SK-N-SH (cell line): ENCODE data around the gene BIN2. TPM values are rescaled to one million over a fixed set of nuclear protein-coding genes. Genes with fewer than 3 reads are reported as not detected.

Experiments
- CTCF ChIA-PET: fragments of 300-600, 350-600 bp; formaldehyde crosslinking; extraction: SDS; loops from one replicate; lab custom pipeline; 2021; lab: Yijun Ruan, JAX
- POLR2A ChIA-PET: fragments of 350-600 bp; sonication (Branson Sonifier 250); formaldehyde crosslinking; extraction: SDS; loops from one replicate; lab custom pipeline; 2020; ENCODE audit warnings: antibody characterized with exemption, inconsistent platforms; lab: Yijun Ruan, JAX
- DNase-seq: peaks from one replicate; pipeline ENCODE4 v3.0.0; 2012
- H2AFZ ChIP-seq: fragments of 200-600 bp; sonication (generic); 2 replicates; pipeline ENCODE4 v1.8.1; 2016; ENCODE audit warnings: antibody characterized with exemption, mild to moderate bottlenecking, low read depth
- H3F3A ChIP-seq: fragments of 200-600 bp; sonication (generic); replicated peaks from 2 replicates; pipeline ENCODE3; 2016; ENCODE audit warnings: antibody characterized with exemption, mild to moderate bottlenecking; ENCODE audit not compliant: insufficient read depth
- H3K27ac ChIP-seq, 2 experiments: fragments of 200-500 bp in 1 of 2; fragments of 200-600 bp in 1 of 2; sonication (Bioruptor generic) in 1 of 2; sonication (generic), shearing (Covaris generic) in 1 of 2; 2 replicates each; pipeline versions ENCODE4 v1.5.1 to v1.6.1; 2014 to 2016; ENCODE audit warnings: low read depth in 2 of 2, inconsistent platforms in 1 of 2, low read length in 1 of 2, mild to moderate bottlenecking in 1 of 2, mixed read lengths in 1 of 2
- H3K27me3 ChIP-seq: fragments of 200-600 bp; sonication (generic), shearing (Covaris generic); 2 replicates; pipeline ENCODE4 v1.6.1; 2016; ENCODE audit warnings: mixed run types; ENCODE audit not compliant: insufficient read depth
- H3K36me3 ChIP-seq, 2 experiments: fragments of 200-500 bp in 1 of 2; fragments of 200-600 bp in 1 of 2; sonication (Bioruptor generic) in 1 of 2; sonication (generic) in 1 of 2; replicated peaks in 1 of 2; 2 replicates each; pipeline versions ENCODE3 to v1.5.1; 2014 to 2016; ENCODE audit warnings: low read length in 1 of 2, mild to moderate bottlenecking in 1 of 2; ENCODE audit not compliant: insufficient read depth in 2 of 2, control insufficient read depth in 1 of 2
- H3K4me1 ChIP-seq, 2 experiments: fragments of 200-500 bp in 1 of 2; fragments of 200-600 bp in 1 of 2; sonication (Bioruptor generic) in 1 of 2; sonication (generic), shearing (Covaris generic) in 1 of 2; 2 replicates each; pipeline versions ENCODE4 v1.5.1 to v1.6.1; 2014 to 2016; ENCODE audit warnings: low read depth in 1 of 2, low read length in 1 of 2, mixed run types in 1 of 2; ENCODE audit not compliant: insufficient read depth in 2 of 2, control insufficient read depth in 1 of 2
- H3K4me2 ChIP-seq: fragments of 200-600 bp; sonication (generic), shearing (Covaris generic); 2 replicates; pipeline ENCODE4 v1.6.1; 2017; ENCODE audit warnings: mixed run types
- H3K4me3 ChIP-seq, 2 experiments: fragments of 200-500 bp in 1 of 2; fragments of 200-600 bp in 1 of 2; sonication (Bioruptor generic) in 1 of 2; sonication (generic), shearing (Covaris generic) in 1 of 2; 2 replicates each; pipeline versions ENCODE4 v1.5.1 to v1.8.1; 2014 to 2016; ENCODE audit warnings: low read depth in 2 of 2, inconsistent platforms in 1 of 2, low read length in 1 of 2, mild to moderate bottlenecking in 1 of 2, mixed read lengths in 1 of 2, moderate library complexity in 1 of 2
- H3K79me2 ChIP-seq: fragments of 200-600 bp; sonication (generic); 2 replicates; pipeline ENCODE4 v1.8.1; 2017; ENCODE audit warnings: mild to moderate bottlenecking; ENCODE audit not compliant: insufficient read depth
- H3K9ac ChIP-seq: fragments of 200-600 bp; sonication (generic); 2 replicates; pipeline ENCODE4 v1.6.1; 2017; ENCODE audit warnings: mixed run types
- H3K9me2 ChIP-seq: fragments of 200-600 bp; sonication (generic); 2 replicates; pipeline ENCODE4 v1.6.1; 2017; ENCODE audit warnings: mixed run types
- H3K9me3 ChIP-seq: fragments of 200-600 bp; sonication (generic); 2 replicates; pipeline ENCODE4 v1.6.1; 2017; ENCODE audit warnings: mixed run types, mild to moderate bottlenecking, moderate library complexity
- H4K20me1 ChIP-seq: fragments of 200-600 bp; sonication (generic); 2 replicates; pipeline ENCODE4 v1.6.1; 2017; ENCODE audit warnings: mild to moderate bottlenecking, mixed run types; ENCODE audit not compliant: insufficient read depth
- ELF1 ChIP-seq: IDR thresholded peaks from 2 replicates; pipeline ENCODE4 v1.4.0; 2012
- EP300 ChIP-seq, 2 experiments: IDR thresholded peaks; 2 replicates each; pipeline versions ENCODE4 v1.4.0 to v1.6.1; 2012; ENCODE audit warnings: borderline replicate concordance in 1 of 2, low read depth in 1 of 2, low read length in 1 of 2
- FOSL2 ChIP-seq: IDR thresholded peaks from 2 replicates; pipeline ENCODE4 v1.4.0; 2012; ENCODE audit warnings: low read depth, mild to moderate bottlenecking, moderate library complexity, borderline replicate concordance
- GABPA ChIP-seq: IDR thresholded peaks from 2 replicates; pipeline ENCODE4 v1.4.0; 2012; ENCODE audit warnings: low read depth, mild to moderate bottlenecking
- NRF1 ChIP-seq: IDR thresholded peaks from 2 replicates; pipeline ENCODE4 v1.6.1; 2012; ENCODE audit warnings: low read depth, mild to moderate bottlenecking, low read length
- RFX5 ChIP-seq: IDR thresholded peaks from 2 replicates; pipeline ENCODE4 v1.6.1; 2012; ENCODE audit warnings: mild to moderate bottlenecking, improper control_type of control experiment, low read length
- SIN3A ChIP-seq: IDR thresholded peaks from 2 replicates; pipeline ENCODE4 v1.6.1; 2012; ENCODE audit warnings: low read depth, mild to moderate bottlenecking, low read length, moderate library complexity, borderline replicate concordance
- SMC3 ChIP-seq: IDR thresholded peaks from 2 replicates; pipeline ENCODE4 v1.6.1; 2012; ENCODE audit warnings: low read depth, low read length, improper control_type of control experiment
- TAF1 ChIP-seq: IDR thresholded peaks from 2 replicates; pipeline ENCODE4 v1.6.1; 2012; ENCODE audit warnings: low read depth, mild to moderate bottlenecking, low read length, moderate library complexity, borderline replicate concordance
- TCF12 ChIP-seq: IDR thresholded peaks from 2 replicates; pipeline ENCODE4 v1.4.0; 2012
- YY1 ChIP-seq: IDR thresholded peaks from 2 replicates; pipeline ENCODE4 v1.4.0; 2012; ENCODE audit warnings: low read depth, mild to moderate bottlenecking
- WGBS: methylation state at CpG from one replicate; pipeline ENCODE4 v1.1.6; 2017; ENCODE audit warnings: low lambda C conversion rate; 5-methylcytosine and 5-hydroxymethylcytosine counted together
- polyA plus RNA-seq, 3 experiments: library from polyadenylated mRNA; depleted of rRNA; stranded (reverse); fragments of >200 nt; gene quantifications; 2 replicates each; pipeline ENCODE4 v1.2.3, GENCODE V29; 2012
- TF ChIP-seq, protein P1 (sequence below): IDR thresholded peaks from 2 replicates; pipeline ENCODE4; 2012
- TF ChIP-seq, protein P2 (sequence below): fragments of 200-600 bp; sonication (generic); IDR thresholded peaks from 2 replicates; pipeline ENCODE4 v1.6.1; 2017; ENCODE audit warnings: antibody characterized with exemption, mild to moderate bottlenecking, moderate library complexity
- TF ChIP-seq, protein P3 (sequence below): IDR thresholded peaks from 2 replicates; pipeline ENCODE4 v1.6.1; 2012; ENCODE audit warnings: mild to moderate bottlenecking, low read depth, low read length, moderate library complexity
- TF ChIP-seq, protein P4 (sequence below): IDR thresholded peaks from 2 replicates; pipeline ENCODE4 v1.4.0; 2012; ENCODE audit warnings: low read depth, borderline replicate concordance
- TF ChIP-seq, protein P5 (sequence below): IDR thresholded peaks from 2 replicates; pipeline ENCODE4 v1.4.0; 2012; ENCODE audit warnings: low read depth, borderline replicate concordance
- TF ChIP-seq, protein P6 (sequence below): fragments of 150-350 bp; IDR thresholded peaks from 2 replicates; pipeline ENCODE4 v1.6.1; 2017; ENCODE audit warnings: antibody characterized with exemption, low read length, low read depth, borderline replicate concordance

The BIN2 gene
- polyA plus RNA-seq, 1 of the 3 experiments (the other 2 are of a cell fraction): not detected

DNA sequence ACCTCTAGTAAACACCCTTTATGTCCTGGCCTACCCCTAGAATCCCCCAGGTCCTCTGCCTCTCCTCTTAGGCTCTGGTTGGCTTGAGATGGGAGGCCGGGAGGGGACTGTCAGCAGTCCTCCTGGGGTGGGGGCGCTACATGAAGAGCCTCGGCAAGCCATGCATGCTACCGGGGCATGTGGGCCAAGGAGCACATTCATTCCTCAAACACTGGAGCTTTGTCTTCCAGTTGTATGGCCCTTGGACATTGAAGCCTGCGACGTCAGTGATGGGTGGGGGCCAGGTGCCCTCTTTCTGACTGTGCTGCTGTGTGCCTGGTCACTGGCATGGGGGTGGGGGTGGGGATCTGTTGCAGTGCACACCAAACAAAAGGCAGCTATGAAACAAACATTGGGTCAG, 38.3 kb upstream of the BIN2 start:
- no peak overlapping the region for H3K9ac ChIP-seq
- TF ChIP-seq ELF1 (no peak), YY1 (no peak), SIN3A (no peak), RFX5 (no peak), GABPA (no peak), TCF12 (no peak), SMC3 (no peak), NRF1 (no peak), EP300 (IDR thresholded peaks at IDR 0.05; ENCODE audit: borderline replicate concordance in 1 of 2, low read depth in 1 of 2, low read length in 1 of 2) (no peak), FOSL2 (no peak), TAF1 (no peak)
- TF ChIP-seq, protein P1, sequence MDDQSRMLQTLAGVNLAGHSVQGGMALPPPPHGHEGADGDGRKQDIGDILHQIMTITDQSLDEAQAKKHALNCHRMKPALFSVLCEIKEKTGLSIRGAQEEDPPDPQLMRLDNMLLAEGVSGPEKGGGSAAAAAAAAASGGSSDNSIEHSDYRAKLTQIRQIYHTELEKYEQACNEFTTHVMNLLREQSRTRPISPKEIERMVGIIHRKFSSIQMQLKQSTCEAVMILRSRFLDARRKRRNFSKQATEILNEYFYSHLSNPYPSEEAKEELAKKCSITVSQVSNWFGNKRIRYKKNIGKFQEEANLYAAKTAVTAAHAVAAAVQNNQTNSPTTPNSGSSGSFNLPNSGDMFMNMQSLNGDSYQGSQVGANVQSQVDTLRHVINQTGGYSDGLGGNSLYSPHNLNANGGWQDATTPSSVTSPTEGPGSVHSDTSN: no peak
- TF ChIP-seq, protein P2, sequence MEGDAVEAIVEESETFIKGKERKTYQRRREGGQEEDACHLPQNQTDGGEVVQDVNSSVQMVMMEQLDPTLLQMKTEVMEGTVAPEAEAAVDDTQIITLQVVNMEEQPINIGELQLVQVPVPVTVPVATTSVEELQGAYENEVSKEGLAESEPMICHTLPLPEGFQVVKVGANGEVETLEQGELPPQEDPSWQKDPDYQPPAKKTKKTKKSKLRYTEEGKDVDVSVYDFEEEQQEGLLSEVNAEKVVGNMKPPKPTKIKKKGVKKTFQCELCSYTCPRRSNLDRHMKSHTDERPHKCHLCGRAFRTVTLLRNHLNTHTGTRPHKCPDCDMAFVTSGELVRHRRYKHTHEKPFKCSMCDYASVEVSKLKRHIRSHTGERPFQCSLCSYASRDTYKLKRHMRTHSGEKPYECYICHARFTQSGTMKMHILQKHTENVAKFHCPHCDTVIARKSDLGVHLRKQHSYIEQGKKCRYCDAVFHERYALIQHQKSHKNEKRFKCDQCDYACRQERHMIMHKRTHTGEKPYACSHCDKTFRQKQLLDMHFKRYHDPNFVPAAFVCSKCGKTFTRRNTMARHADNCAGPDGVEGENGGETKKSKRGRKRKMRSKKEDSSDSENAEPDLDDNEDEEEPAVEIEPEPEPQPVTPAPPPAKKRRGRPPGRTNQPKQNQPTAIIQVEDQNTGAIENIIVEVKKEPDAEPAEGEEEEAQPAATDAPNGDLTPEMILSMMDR: no peak
- TF ChIP-seq, protein P3, sequence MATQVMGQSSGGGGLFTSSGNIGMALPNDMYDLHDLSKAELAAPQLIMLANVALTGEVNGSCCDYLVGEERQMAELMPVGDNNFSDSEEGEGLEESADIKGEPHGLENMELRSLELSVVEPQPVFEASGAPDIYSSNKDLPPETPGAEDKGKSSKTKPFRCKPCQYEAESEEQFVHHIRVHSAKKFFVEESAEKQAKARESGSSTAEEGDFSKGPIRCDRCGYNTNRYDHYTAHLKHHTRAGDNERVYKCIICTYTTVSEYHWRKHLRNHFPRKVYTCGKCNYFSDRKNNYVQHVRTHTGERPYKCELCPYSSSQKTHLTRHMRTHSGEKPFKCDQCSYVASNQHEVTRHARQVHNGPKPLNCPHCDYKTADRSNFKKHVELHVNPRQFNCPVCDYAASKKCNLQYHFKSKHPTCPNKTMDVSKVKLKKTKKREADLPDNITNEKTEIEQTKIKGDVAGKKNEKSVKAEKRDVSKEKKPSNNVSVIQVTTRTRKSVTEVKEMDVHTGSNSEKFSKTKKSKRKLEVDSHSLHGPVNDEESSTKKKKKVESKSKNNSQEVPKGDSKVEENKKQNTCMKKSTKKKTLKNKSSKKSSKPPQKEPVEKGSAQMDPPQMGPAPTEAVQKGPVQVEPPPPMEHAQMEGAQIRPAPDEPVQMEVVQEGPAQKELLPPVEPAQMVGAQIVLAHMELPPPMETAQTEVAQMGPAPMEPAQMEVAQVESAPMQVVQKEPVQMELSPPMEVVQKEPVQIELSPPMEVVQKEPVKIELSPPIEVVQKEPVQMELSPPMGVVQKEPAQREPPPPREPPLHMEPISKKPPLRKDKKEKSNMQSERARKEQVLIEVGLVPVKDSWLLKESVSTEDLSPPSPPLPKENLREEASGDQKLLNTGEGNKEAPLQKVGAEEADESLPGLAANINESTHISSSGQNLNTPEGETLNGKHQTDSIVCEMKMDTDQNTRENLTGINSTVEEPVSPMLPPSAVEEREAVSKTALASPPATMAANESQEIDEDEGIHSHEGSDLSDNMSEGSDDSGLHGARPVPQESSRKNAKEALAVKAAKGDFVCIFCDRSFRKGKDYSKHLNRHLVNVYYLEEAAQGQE: no peak
- TF ChIP-seq, protein P4, sequence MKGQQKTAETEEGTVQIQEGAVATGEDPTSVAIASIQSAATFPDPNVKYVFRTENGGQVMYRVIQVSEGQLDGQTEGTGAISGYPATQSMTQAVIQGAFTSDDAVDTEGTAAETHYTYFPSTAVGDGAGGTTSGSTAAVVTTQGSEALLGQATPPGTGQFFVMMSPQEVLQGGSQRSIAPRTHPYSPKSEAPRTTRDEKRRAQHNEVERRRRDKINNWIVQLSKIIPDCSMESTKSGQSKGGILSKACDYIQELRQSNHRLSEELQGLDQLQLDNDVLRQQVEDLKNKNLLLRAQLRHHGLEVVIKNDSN: no peak
- TF ChIP-seq, protein P5, sequence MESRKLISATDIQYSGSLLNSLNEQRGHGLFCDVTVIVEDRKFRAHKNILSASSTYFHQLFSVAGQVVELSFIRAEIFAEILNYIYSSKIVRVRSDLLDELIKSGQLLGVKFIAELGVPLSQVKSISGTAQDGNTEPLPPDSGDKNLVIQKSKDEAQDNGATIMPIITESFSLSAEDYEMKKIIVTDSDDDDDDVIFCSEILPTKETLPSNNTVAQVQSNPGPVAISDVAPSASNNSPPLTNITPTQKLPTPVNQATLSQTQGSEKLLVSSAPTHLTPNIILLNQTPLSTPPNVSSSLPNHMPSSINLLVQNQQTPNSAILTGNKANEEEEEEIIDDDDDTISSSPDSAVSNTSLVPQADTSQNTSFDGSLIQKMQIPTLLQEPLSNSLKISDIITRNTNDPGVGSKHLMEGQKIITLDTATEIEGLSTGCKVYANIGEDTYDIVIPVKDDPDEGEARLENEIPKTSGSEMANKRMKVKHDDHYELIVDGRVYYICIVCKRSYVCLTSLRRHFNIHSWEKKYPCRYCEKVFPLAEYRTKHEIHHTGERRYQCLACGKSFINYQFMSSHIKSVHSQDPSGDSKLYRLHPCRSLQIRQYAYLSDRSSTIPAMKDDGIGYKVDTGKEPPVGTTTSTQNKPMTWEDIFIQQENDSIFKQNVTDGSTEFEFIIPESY: no peak
- TF ChIP-seq, protein P6, sequence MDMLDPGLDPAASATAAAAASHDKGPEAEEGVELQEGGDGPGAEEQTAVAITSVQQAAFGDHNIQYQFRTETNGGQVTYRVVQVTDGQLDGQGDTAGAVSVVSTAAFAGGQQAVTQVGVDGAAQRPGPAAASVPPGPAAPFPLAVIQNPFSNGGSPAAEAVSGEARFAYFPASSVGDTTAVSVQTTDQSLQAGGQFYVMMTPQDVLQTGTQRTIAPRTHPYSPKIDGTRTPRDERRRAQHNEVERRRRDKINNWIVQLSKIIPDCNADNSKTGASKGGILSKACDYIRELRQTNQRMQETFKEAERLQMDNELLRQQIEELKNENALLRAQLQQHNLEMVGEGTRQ: no peak
- no peaks in the 10 kb centered on the region for H3K79me2 ChIP-seq
- no peaks in the 10 kb centered on the region for H3F3A ChIP-seq
- H4K20me1 ChIP-seq: no peaks in the 10 kb centered on the region
- peaks cover 0 to 9% of the 10 kb centered on the region in 2 experiments; a peak in 1 of 4 replicates for H3K4me1 ChIP-seq
- CTCF ChIA-PET: interaction anchor here (1.3 to 2.3 kb wide), 5 partner anchors 9 to 58 kb away, joined by 4 to 8 read pairs (median 4); no protein-coding TSS in a partner anchor
- POLR2A ChIA-PET: no interaction called here
- WGBS: no CpG with 5 or more reads among the region's 6 CpGs
- H3K36me3 ChIP-seq: no peaks in the 10 kb centered on the region
- no peak overlapping the region for H3K4me3 ChIP-seq
- H3K27me3 ChIP-seq: no peaks in the 10 kb centered on the region
- DNase-seq: no peak
- no peak overlapping the region for H3K27ac ChIP-seq
- no peak overlapping the region for H3K4me2 ChIP-seq
- H3K9me2 ChIP-seq: no peaks in the 10 kb centered on the region
- H2AFZ ChIP-seq: no peak overlapping the region
- no peaks in the 10 kb centered on the region for H3K9me3 ChIP-seq
